Ovary (tissue), 9 donors: ENCODE data around the gene ASAH2. TPM values are rescaled to one million over a fixed set of nuclear protein-coding genes. Genes with fewer than 3 reads are reported as not detected.
"Not testable (repeated sequence)": the region's sequence is repeated elsewhere in the genome, so short reads cannot be mapped to it uniquely, and the experiment has no call there.

Source experiments
- DNase-seq, 5 donors: peaks; one replicate each; pipeline ENCODE4 v3.0.0-alpha.2; 2019 to 2020
- H3K27ac ChIP-seq, 2 donors: fragments of 200-600 bp; one replicate each; pipeline versions ENCODE4 v1.5.1 to v1.8.0; 2019 to 2022
- H3K27me3 ChIP-seq: fragments of 200-600 bp; one replicate; pipeline ENCODE4 v1.8.0; 2022
- H3K36me3 ChIP-seq: fragments of 200-600 bp; sonication (generic); one replicate; pipeline ENCODE4 v1.5.1; 2019
- H3K4me1 ChIP-seq: one replicate; pipeline ENCODE4 v1.8.1; 2013; ENCODE audit warnings: mild to moderate bottlenecking, moderate library complexity; ENCODE audit not compliant: insufficient read depth
- H3K4me3 ChIP-seq: fragments of 200-600 bp; sonication (generic); one replicate; pipeline ENCODE4 v1.5.1; 2017
- H3K9me3 ChIP-seq, 2 donors: fragments of 200-600 bp in 1 of 2; sonication (generic) in 1 of 2; one replicate each; pipeline versions ENCODE4 v1.5.1 to v1.8.1; 2013 to 2019; ENCODE audit warnings: mild to moderate bottlenecking in 1 of 2, moderate library complexity in 1 of 2
- CTCF ChIP-seq, 3 donors: fragments of 450-650 bp in 2 of 3; fragments of 200-600 bp in 1 of 3; IDR thresholded peaks; one replicate each; pipeline versions ENCODE4 v1.5.1 to v1.8.0; 2016 to 2022; ENCODE audit warnings: antibody characterized with exemption in 3 of 3, mild to moderate bottlenecking in 1 of 3
- EP300 ChIP-seq: sonication (generic); formaldehyde crosslinking; IDR thresholded peaks from one replicate; pipeline ENCODE4 v1.6.1; 2017; ENCODE audit warnings: antibody characterized with exemption
- POLR2A ChIP-seq: fragments of 450-650 bp; IDR thresholded peaks from one replicate; pipeline ENCODE4 v1.6.1; 2017; ENCODE audit warnings: antibody characterized with exemption, mild to moderate bottlenecking, moderate library complexity
- WGBS, 3 donors: extraction: QIAGEN DNeasy Blood & Tissue Kit in 1 of 3; methylation state at CpG; one replicate each; pipeline versions ENCODE4 v1.1.5 to v1.1.7; 2013 to 2017; 5-methylcytosine and 5-hydroxymethylcytosine counted together
- intact Hi-C, 4 donors: fragments of 100-400 bp; cut with DNase I; formaldehyde crosslinking; loops; one replicate each; pipeline versions ENCODE4 v1.11.0 to v1.15.1; 2022 to 2023
- polyA plus RNA-seq, 2 donors: library from polyadenylated mRNA; stranded (reverse); fragments of 200-250 nt in 1 of 2; fragments of 350-450 nt in 1 of 2; fragmentation: Illumina TruSeq in 1 of 2; extraction: RNeasy Lipid Tissue Mini Kit (QIAGEN cat#74804) in 1 of 2; gene quantifications; one replicate each; pipeline ENCODE4 v1.2.3, GENCODE V29; 2013 to 2014
- total RNA-seq, 7 donors: library from RNA; depleted of rRNA in 2 of 7; stranded (reverse); fragments of >200 nt in 2 of 7; fragmentation: NEBNext Ultra II Directional in 3 of 7; extraction: Animal tissue kit (Norgen Biotek cat#: 25700) in 3 of 7; gene quantifications; one replicate each; pipeline versions ENCODE4 v1.1.0 to v1.2.4, GENCODE V29; 2016 to 2023
- donor health status: DM: no; HTN: no; CAD: no; lungs with moderate emphysema.
- donor health status: DM: no; HTN: no; CAD: no.
- donor health status: Bipolar disorder and iron deficiency.
- donor health status: DM: yes; HTN: yes; CAD: no.
- donor health status: DM: no; HTN: no; CAD: no.
- donor health status: DM: yes; HTN: yes; CAD: no.

The ASAH2 gene
- total and polyA plus RNA-seq, 9 donors, result 0.48 to 4.1 (median 1.3) TPM

GRCh38 chr10:50248062-50248461 is 3.3 kb downstream of the ASAH2 start:
- intact Hi-C loops, result no loop called here
- WGBS, 3 donors, result 39 to 41% (median 39%) methylated on average over 3 of the region's 3 CpGs
- TF ChIP-seq POLR2A (no peak), EP300 (no peak), CTCF (IDR thresholded peaks at IDR 0.05) (no peak)
- Histone ChIP-seq H3K27ac (no peak overlapping the region), H3K27me3 (no peaks in the 10 kb centered on the region), H3K36me3 (no peaks in the 10 kb centered on the region), H3K4me3 (no peak overlapping the region), H3K9me3 (no peaks in the 10 kb centered on the region), H3K4me1 (peaks cover under 1% of the 10 kb centered on the region)
- no peak for DNase-seq

GRCh38 chr10:50244201-50244600 is 7.1 kb downstream of the ASAH2 start:
- intact Hi-C loops, result no loop called here
- Histone ChIP-seq H3K27me3 (no peaks in the 10 kb centered on the region), H3K4me3 (no peak overlapping the region), H3K9me3 (no peaks in the 10 kb centered on the region), H3K27ac (no peak overlapping the region), H3K4me1 (peaks cover 2% of the 10 kb centered on the region), H3K36me3 (no peaks in the 10 kb centered on the region)
- DNase-seq, result no peak
- no peak for TF ChIP-seq EP300
- TF ChIP-seq POLR2A, result no peak
- TF ChIP-seq CTCF (IDR thresholded peaks at IDR 0.05), result no peak

- intact Hi-C loops, result no loop called here
- Histone ChIP-seq H3K36me3 (no peaks in the 10 kb centered on the region), H3K27ac (no peak overlapping the region), H3K27me3 (no peaks in the 10 kb centered on the region), H3K4me1 (peaks cover 2% of the 10 kb centered on the region), H3K4me3 (no peak overlapping the region), H3K9me3 (no peaks in the 10 kb centered on the region)
- no peak for DNase-seq
- no peak for TF ChIP-seq POLR2A
- TF ChIP-seq CTCF (IDR thresholded peaks at IDR 0.05), result no peak
- TF ChIP-seq EP300, result no peak
- 89 to 95% (median 94%) methylated on average over 4 of the region's 4 CpGs for WGBS, 3 donors
Observed at GRCh38 chr10:50242777-50243176, 8.5 kb downstream of the ASAH2 start.

- intact Hi-C loops, DNase-seq, H3K9me3 ChIP-seq, H3K36me3 ChIP-seq, H3K27me3 ChIP-seq, H3K4me1 ChIP-seq, H3K4me3 ChIP-seq, H3K27ac ChIP-seq: not testable (repeated sequence)
- 79 to 96% (median 95%) methylated on average over 1 of the region's 1 CpG for WGBS, 3 donors
Observed at GRCh38 chr10:50241478-50241877, 9.8 kb downstream of the ASAH2 start.

- H3K4me3 ChIP-seq, result no peak overlapping the region
- no peaks in the 10 kb centered on the region for H3K36me3 ChIP-seq
- no peaks in the 10 kb centered on the region for H3K4me1 ChIP-seq
- intact Hi-C loops, result no loop called here
- H3K9me3 ChIP-seq, result no peaks in the 10 kb centered on the region
- H3K27me3 ChIP-seq, result no peaks in the 10 kb centered on the region
- TF ChIP-seq POLR2A (no peak), EP300 (no peak), CTCF (IDR thresholded peaks at IDR 0.05) (no peak)
- DNase-seq, result no peak
- no peak overlapping the region for H3K27ac ChIP-seq
- 17 to 35% (median 22%) methylated on average over 4 of the region's 4 CpGs for WGBS, 3 donors
Observed at GRCh38 chr10:50234486-50234885, 16.8 kb downstream of the ASAH2 start.
